ENCODE measurements around the gene EPHB3. TPM values are rescaled to one million over a fixed set of nuclear protein-coding genes. Genes with fewer than 3 reads are reported as not detected.

Gene EPHB3
- total RNA-seq, 1 donor from 2014 or later = 7.8 TPM

GRCh38 chr3:184596233-184596632, 34.6 kb downstream of the EPHB3 start:
- DNase-seq = no peak
- intact Hi-C loops (cut with DNase I) = no loop called here
- Histone ChIP-seq H3K9me3 (no peaks in the 10 kb centered on the region), H3K4me3 (no peak overlapping the region), H3K27ac (no peak overlapping the region), H3K36me3 (no peaks in the 10 kb centered on the region), H3K4me1 (no peaks in the 10 kb centered on the region), H3K27me3 (peaks cover under 1% of the 10 kb centered on the region)
- no peak for ATAC-seq
- no peak for TF ChIP-seq CTCF (IDR thresholded peaks at IDR 0.05)

GRCh38 chr3:184596886-184597575, 35.4 kb downstream of the EPHB3 start:
- H3K4me1 ChIP-seq = peaks cover 2% of the 10 kb centered on the region
- ATAC-seq (no peak), DNase-seq (peak; percentile 25)
- no peak overlapping the region for H3K27ac ChIP-seq
- TF ChIP-seq CTCF (IDR thresholded peaks at IDR 0.05) = no peak
- H3K9me3 ChIP-seq = no peaks in the 10 kb centered on the region
- H3K27me3 ChIP-seq = peaks cover 9% of the 10 kb centered on the region
- no peaks in the 10 kb centered on the region for H3K36me3 ChIP-seq
- H3K4me3 ChIP-seq = no peak overlapping the region
- intact Hi-C loops (cut with DNase I) = no loop called here

GRCh38 chr3:184597829-184598573, 36.4 kb downstream of the EPHB3 start:
- no peak overlapping the region for H3K27ac ChIP-seq
- DNase-seq (peak; percentile 57), ATAC-seq (no peak)
- no peak for TF ChIP-seq CTCF (IDR thresholded peaks at IDR 0.05)
- no peaks in the 10 kb centered on the region for H3K9me3 ChIP-seq
- H3K4me1 ChIP-seq = peaks cover 4% of the 10 kb centered on the region
- H3K27me3 ChIP-seq = peaks cover 16% of the 10 kb centered on the region
- H3K4me3 ChIP-seq = no peak overlapping the region
- intact Hi-C loops (cut with DNase I) = no loop called here
- H3K36me3 ChIP-seq = no peaks in the 10 kb centered on the region

GRCh38 chr3:184598574-184598927, 37.0 kb downstream of the EPHB3 start:
- no peaks in the 10 kb centered on the region for H3K9me3 ChIP-seq
- no peak for TF ChIP-seq CTCF (IDR thresholded peaks at IDR 0.05)
- intact Hi-C loops (cut with DNase I) = no loop called here
- no peak overlapping the region for H3K4me3 ChIP-seq
- peaks cover 7% of the 10 kb centered on the region for H3K4me1 ChIP-seq
- peaks cover 21% of the 10 kb centered on the region for H3K27me3 ChIP-seq
- no peak overlapping the region for H3K27ac ChIP-seq
- no peaks in the 10 kb centered on the region for H3K36me3 ChIP-seq
- DNase-seq (peak; percentile 40), ATAC-seq (no peak)

- Histone ChIP-seq H3K9me3 (no peaks in the 10 kb centered on the region), H3K4me3 (no peak overlapping the region), H3K4me1 (peaks cover 13% of the 10 kb centered on the region), H3K27me3 (peaks cover 27% of the 10 kb centered on the region), H3K27ac (no peak overlapping the region), H3K36me3 (no peaks in the 10 kb centered on the region)
- TF ChIP-seq CTCF (IDR thresholded peaks at IDR 0.05) = no peak
- DNase-seq = no peak
- no peak for ATAC-seq
- intact Hi-C loops (cut with DNase I) = no loop called here
These were observed 37.6 kb downstream of the EPHB3 start for GRCh38 chr3:184599143-184599542.
